NCI-H446 (cell line): ENCODE results near the gene SLC39A13.

ENCODE experiments used
- DNase-seq, 2 experiments: peaks; one replicate each; lab custom pipeline; 2025; lab: John Stamatoyannopoulos, UW

SLC39A13 gene

GRCh38 chr11:47403571-47403970 is 4.8 kb upstream of the SLC39A13 start:
- no peak for DNase-seq

DNA sequence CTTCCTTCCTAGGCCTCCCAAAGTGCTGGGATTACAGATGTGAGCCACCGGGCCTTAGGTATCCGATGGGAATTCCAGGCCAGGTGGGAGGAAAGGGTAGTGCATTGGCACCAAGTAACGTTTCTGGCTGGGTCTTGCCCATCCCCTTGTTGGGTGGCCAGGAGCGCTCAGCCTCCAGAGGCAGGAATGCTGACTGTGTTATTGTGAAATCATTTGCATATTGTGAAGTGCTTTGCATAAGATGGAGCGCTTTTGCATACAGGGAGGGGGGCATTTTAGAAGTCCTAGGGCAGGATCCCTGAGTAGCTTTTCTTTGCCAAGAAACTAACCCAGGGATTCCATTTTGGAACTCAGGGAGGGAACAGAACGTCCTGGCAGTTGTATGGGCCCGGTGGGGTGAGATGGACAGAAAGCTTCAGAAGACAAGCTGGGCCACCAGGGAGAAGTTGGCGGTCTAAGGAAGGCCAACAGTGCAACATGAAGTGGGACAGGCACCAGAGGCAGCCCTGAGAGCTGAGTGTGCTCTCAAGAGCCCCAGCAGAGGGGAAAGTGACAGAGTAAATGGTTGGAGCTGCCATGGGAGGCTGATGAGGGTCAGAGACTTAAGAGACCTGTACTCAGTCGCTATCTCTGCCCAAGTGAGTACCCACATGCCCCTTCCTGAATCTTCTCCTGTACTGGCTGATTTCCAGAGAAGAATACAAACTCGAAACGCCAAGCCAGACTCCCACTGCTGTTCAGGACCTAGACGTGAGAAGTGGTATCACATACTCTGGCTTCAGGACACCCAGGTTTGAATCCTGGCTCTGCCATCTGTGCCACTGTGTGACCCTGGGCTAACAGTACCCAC is 1.3 kb upstream of the SLC39A13 start:
- DNase-seq, result no peak

DNA sequence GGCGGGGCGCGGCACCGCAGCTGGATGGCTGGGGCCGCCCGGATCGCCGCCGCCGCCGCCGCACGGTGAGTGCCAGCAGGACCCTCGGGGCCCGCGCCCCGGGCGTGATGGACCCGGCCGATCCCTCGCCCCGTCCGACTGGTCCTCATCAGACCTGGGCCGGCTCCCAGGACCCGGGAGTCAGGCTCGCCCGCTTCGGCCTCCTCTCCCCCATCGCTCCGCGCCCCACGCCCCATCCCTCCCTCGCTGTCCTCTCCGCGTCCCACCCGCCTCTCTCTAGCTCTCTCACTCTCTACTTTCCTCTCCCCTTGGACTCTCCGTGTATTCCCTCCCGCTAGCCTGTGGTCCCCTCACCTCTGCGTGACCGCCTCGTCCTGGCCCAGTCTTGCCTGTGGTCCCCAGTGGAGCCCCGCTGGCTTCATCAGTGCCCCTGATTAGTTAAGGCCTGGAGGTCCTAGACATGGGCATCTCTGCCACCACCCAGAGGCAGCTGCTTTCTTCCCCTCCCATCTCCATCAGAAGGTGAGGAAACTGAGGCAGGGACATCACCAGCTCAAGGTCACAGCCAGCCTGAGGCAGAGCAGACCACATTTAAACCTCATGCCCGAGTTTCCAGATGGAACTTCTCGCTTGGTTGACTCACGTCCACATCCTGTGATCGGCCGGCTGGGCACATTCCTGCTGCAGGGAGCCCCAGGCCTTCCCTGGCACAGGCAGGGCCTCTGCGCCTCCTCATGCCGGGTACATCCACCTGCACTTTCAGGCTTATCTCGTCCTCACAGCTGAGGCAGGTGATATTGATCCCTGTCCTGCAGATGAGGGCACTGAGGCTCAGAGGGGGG is 429 bp downstream of the SLC39A13 start:
- peak in 1 of 2 experiments; percentile 44 for DNase-seq

DNA sequence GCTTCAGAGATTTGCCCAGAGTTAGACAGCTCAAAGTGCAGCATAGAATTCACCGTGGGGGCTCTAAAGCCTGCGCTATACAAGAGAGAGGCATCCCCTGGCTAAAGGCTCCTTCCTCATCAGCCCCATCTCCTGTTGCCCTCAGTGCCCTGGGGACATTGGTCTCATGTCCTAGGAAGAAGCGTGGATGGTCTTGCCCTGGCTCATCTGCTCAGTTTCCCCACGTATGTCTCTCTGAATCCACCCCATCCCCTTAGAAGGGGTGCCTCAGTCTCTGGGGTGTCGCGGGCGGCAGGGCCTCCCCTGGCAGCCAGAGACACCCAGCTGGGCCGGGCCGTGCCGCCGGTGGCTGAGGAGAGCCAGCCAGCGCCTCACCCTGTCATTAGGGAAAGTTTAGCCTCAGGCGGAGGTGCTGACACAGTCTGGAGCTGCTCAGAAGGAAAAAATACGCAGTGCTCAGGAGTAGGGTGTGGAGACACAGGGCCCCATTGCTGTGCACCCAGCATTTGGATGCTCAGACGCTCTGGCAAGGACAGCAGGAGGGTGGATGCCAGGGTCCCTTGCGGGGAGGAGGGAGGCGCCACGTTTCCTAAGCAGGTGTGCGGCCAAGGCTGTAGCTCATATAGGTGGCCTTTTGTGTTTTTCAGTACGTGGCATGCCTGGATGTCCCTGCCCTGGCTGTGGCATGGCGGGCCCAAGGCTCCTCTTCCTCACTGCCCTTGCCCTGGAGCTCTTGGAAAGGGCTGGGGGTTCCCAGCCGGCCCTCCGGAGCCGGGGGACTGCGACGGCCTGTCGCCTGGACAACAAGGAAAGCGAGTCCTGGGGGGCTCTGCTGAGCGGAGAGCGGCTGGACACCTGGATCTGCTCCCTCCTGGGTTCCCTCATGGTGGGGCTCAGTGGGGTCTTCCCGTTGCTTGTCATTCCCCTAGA is 1.3 kb downstream of the SLC39A13 start:
- DNase-seq, result no peak

DNA sequence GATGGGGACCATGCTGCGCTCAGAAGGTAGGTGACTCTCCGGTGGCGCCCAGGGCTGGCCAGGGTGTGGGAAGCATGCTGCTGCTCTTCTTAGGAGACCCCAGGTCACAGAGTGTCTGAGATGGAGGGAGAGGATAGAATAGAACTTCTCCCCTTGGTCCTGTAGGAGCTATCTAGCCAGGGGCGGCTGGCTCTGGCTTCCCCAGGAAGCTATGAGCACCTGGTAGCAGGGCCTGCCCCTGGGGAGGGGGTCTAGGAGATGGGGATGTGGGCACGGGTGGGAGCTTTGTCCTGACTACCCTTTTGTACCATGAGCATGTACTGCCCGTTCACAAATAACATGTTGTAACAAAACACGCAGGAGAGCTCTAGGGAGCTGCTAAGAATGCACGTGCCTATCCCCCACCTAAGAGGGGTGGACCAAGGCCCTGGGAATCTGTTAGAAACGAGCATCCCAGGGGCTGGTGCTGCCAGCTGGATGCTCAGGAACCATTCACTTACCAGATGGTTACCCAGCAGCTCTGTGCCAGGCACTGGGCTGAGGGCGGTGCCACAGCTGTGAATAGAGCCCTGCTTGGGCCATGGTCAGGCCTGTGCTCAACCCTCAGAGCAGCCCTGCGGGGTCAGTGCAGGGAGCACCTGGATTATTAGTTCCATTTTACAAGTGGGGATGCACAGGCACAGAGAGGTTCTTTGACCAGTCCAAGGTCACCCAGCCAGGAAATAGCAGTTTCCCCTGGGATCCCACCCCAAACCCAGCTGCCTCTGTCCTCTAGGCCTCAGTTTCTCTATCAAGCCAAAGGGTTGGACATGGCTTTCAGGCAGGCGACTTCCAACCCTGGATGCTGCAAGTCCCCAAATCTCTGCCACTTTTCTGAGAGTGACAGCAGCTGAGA is 2.2 kb downstream of the SLC39A13 start:
- DNase-seq, result peak in 1 of 2 experiments; percentile 34

GRCh38 chr11:47411884-47412746 is 3.7 kb downstream of the SLC39A13 start:
- peak in 1 of 2 experiments; percentile 47 for DNase-seq

DNA sequence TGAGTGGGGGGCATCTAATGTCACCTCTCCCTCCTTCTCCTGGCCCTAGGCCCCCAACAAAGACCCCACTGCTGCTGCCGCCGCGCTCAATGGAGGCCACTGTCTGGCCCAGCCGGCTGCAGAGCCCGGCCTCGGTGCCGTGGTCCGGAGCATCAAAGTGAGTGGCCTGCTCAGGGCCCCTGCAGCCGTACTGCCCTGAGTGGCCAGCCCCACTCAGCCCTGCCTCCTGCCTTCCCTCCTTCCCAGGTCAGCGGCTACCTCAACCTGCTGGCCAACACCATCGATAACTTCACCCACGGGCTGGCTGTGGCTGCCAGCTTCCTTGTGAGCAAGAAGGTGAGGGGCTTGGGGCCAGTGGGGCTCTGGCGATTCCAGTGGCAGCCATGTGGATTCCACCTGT is 5.0 kb downstream of the SLC39A13 start:
- DNase-seq, result no peak

DNA sequence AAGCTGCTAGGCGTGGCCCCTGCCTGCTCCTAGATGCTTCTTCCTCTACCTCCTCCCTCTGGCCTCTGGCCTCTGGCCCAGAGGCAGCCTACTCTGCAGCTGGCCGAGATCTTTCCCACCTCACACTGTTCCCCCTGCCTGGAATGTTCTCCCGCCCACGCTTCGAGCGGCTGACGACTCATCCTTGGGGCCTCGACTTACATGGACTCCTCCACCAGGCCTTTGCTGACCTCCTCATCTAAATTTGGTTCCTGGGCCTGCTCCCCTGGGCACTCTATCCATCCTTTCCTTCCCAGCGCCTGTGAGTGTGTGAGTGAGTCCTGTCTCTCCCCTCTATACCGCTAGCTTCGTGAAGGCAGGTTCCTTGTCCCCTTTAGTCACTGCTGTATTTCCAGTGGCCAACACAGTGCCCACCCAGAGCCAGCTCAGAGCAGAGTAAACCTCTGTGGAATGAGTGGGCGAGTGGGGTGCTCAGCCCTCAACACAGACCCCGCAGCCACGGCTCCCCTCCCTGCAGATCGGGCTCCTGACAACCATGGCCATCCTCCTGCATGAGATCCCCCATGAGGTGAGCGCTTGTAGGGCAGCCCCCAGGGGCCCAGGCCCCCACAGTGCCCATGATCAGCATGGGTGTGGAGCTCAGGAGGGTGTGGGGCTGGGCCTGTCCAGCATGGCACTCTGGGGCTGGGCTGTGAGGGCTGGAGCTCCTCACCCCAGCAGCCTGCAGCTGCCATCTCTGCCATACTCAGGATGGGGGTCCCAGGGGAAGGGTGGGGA is 5.7 kb downstream of the SLC39A13 start:
- no peak for DNase-seq

- DNase-seq, result no peak
These were observed 6.3 kb downstream of the SLC39A13 start for GRCh38 chr11:47414685-47415070.

- no peak for DNase-seq
These were observed 6.9 kb downstream of the SLC39A13 start for GRCh38 chr11:47415091-47415854.

DNA sequence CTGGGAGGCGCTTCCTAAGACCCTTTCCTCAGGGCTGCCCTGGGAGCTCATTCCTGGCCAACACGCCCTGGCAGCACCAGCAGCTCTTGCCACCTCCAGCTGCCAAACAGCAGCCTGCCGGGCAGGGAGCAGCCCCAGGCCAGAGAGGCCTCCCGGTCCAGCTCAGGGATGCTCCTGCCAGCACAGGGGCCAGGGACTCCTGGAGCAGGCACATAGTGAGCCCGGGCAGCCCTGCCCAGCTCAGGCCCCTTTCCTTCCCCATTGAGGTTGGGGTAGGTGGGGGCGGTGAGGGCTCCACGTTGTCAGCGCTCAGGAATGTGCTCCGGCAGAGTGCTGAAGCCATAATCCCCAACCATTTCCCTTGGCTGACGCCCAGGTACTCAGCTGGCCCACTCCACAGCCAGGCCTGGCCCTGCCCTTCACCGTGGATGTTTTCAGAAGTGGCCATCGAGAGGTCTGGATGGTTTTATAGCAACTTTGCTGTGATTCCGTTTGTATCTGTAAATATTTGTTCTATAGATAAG is 7.6 kb downstream of the SLC39A13 start:
- peak in 1 of 2 experiments; percentile 54 for DNase-seq

- DNase-seq, result no peak
These were observed 9.3 kb downstream of the SLC39A13 start for GRCh38 chr11:47417712-47418111.

DNA sequence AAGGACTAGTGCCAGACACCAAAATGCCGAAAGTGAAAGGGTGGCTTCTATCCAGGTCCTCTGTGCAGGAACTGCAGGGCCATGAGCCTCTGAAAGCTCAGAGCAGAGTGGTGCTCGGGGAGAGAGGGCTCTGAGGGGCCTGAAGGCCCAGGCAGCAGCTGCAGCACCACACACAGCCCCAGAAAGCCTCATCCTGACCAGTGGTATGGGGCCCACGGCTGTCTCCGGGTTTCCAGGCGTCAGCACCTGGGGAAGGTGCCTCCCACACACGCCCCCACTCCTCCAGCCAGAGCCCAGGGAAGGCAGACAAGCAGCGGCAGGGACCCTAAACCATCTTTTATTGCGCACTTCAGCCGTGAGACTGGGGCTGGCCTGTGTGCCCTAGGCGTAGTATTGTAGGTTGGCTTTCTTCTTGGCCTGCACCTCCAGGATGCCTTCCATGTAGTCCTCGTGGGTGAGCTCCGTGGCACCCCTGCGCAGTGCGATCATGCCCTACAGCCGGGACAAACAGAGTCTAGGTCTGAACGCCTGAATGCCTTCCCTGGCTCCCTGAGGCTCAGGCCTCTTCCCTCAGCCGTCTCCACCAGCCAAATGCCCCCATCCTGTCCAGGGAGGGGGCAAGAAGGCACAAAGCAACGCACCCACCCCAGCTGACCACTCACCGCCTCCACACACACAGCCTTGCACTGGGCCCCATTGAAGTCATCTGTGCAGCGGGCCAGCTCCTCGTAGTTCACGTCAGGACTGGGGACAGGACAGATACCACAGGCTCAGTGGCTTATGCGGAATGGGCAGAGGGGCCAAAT is 10.3 kb downstream of the SLC39A13 start:
- DNase-seq, result no peak

GRCh38 chr11:47425611-47426010 is 17.2 kb downstream of the SLC39A13 start:
- DNase-seq, result no peak

DNA sequence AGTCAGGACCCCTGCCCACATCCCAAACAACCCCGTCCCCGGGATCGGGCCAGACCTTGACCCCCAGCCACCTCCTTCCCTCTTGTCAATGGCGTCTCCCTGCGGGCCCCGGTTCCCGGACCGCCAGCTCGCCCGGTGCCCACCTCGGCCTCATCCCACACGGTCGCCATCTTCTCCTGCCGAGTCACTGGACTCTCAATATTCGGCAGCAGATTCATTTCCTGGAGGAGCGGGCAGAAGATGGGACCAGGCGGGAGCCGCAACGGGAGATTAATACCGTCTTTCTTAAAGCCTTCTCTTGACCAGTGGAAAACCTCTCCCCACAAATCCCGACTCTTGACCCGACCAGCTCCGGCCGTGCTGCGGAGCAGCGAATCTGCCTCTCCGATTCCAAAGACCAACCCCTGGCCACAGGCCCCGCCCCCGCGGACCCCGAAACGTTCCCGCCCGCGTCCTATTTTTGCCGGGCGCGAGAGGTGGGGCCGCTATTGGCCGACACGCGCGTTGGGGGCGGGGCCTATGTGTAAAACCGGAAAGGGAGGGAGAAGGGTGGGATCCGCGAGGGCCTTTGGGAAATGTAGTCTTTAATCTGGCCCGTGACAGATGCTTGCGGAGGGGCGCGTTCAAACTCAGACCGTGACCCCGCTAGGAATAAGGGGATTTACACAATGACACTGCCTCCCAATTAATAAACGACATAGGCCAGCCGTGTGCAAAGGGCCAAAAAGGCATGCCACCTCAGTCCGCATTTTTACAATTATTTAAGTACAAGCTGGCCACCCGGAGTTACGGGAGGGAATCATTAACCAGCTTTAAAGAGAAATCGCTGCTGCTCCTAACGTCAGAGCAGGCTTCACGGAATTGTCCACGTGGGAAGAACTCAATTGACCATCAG is 17.9 kb downstream of the SLC39A13 start, which contains the start of gene PSMC3:
PSMC3 (minus strand) TSS at position 378 of the 895 bp plus-strand sequence; CDS start at position 218, 160 bp downstream.
- DNase-seq, result peak; percentile 97 to 99

GRCh38 chr11:47430524-47430923 is 22.1 kb downstream of the SLC39A13 start:
- DNase-seq, result no peak
